ENCODE results near the gene MRC2. TPM values are rescaled to one million over a fixed set of nuclear protein-coding genes. Genes with fewer than 3 reads are reported as not detected.
"Not testable (repeated sequence)": the region's sequence is repeated elsewhere in the genome, so short reads cannot be mapped to it uniquely, and the experiment has no call there.

Gene MRC2
- total RNA-seq, 1 donor from 2014 or later = 87.4 TPM

GRCh38 chr17:62680541-62681052 is 53.1 kb downstream of the MRC2 start:
- DNase-seq (ENCODE audit: low spot score) = no peak

GRCh38 chr17:62681061-62681938 is 53.8 kb downstream of the MRC2 start:
- no peak for DNase-seq (ENCODE audit: low spot score)

- no peak for DNase-seq (ENCODE audit: low spot score)
Measured at GRCh38 chr17:62681939-62682381, 54.5 kb downstream of the MRC2 start.

- DNase-seq (ENCODE audit: low spot score) = no peak
Measured at GRCh38 chr17:62684179-62684578, 56.7 kb downstream of the MRC2 start.

- no peak for DNase-seq (ENCODE audit: low spot score)
Measured at GRCh38 chr17:62687997-62688396, 60.5 kb downstream of the MRC2 start.

- DNase-seq (ENCODE audit: low spot score) = no peak
Measured at GRCh38 chr17:62688398-62689160, 61.1 kb downstream of the MRC2 start.

GRCh38 chr17:62689441-62690167 is 62.1 kb downstream of the MRC2 start:
- no peak for DNase-seq (ENCODE audit: low spot score)

- no peak for DNase-seq (ENCODE audit: low spot score)
Measured at GRCh38 chr17:62690168-62690897, 62.9 kb downstream of the MRC2 start.

- DNase-seq (ENCODE audit: low spot score) = not testable (repeated sequence)
Measured at GRCh38 chr17:62691589-62691915, 64.1 kb downstream of the MRC2 start.

GRCh38 chr17:62692159-62692651 is 64.7 kb downstream of the MRC2 start:
- DNase-seq (ENCODE audit: low spot score) = no peak

- DNase-seq (ENCODE audit: low spot score) = no peak
Measured at GRCh38 chr17:62692721-62693431, 65.4 kb downstream of the MRC2 start.

GRCh38 chr17:62693616-62694409 is 66.3 kb downstream of the MRC2 start:
- DNase-seq (ENCODE audit: low spot score) = no peak

GRCh38 chr17:62695093-62695738 is 67.7 kb downstream of the MRC2 start:
- DNase-seq (ENCODE audit: low spot score) = not testable (repeated sequence)

- no peak for DNase-seq (ENCODE audit: low spot score)
Measured at GRCh38 chr17:62696256-62696655, 68.8 kb downstream of the MRC2 start.

- DNase-seq (ENCODE audit: low spot score) = no peak
Measured at GRCh38 chr17:62696726-62697490, 69.4 kb downstream of the MRC2 start.

- DNase-seq (ENCODE audit: low spot score) = not testable (repeated sequence)
Measured at GRCh38 chr17:62698459-62698858, 71.0 kb downstream of the MRC2 start.

- no peak for DNase-seq (ENCODE audit: low spot score)
Measured at GRCh38 chr17:62700964-62701705, 73.7 kb downstream of the MRC2 start.

GRCh38 chr17:62701706-62702085 is 74.2 kb downstream of the MRC2 start:
- no peak for DNase-seq (ENCODE audit: low spot score)
